Measurements from ENCODE around the gene DDR2.

The DDR2 gene

DNA sequence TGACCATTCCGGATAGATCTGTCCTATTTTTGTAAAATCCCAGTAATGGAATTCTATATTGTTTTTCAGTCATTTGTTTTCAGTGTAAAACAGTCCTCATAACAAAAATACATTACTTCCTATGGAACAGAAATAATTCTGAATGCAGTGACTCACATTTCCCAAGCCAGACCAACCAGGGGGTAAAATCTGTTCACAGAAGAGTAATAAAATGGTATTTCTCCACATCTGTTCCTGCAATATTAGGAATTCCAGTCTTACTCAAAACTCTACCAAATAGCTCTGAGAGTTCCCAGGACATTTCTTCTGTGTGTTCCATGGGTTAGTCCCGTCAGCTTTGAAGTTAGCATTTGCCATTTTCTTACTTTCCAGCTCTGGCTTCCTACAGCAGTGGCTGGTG lies 2.6 kb upstream of the DDR2 start:
- DNase-seq (ENCODE audit: low spot score), result no peak

DNA sequence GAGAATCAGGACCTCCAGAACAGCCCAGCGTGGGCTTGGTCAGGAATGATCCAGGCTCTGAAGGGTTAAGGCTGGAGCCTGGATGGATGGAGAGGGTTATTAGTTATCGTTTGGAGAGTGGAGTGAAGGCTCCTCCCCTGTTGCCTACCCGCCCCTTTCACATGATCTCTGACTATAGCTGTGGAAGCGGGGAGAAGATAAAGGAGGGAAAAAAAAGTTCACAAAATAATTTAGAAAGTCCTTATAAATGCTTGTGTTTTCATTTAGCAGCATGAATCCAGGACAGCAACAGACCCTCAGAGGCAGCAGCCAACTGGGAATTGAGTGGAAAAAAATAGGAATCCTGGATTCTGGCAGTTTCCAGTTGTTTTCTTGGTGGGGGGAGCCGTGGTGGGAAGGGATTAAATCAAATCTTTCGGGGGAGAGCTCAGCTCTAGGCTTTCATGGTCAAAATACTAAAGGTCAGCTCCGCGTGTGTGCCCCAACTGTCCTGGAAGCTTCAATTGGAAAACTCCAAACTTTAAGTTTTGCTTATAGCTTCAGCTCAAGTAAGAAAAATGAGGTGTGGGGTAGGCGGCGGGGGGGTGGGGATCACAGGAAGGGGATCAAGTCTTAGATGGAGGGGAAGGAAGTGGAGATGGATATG lies 595 bp upstream of the DDR2 start:
- no peak for DNase-seq (ENCODE audit: low spot score)

DNA sequence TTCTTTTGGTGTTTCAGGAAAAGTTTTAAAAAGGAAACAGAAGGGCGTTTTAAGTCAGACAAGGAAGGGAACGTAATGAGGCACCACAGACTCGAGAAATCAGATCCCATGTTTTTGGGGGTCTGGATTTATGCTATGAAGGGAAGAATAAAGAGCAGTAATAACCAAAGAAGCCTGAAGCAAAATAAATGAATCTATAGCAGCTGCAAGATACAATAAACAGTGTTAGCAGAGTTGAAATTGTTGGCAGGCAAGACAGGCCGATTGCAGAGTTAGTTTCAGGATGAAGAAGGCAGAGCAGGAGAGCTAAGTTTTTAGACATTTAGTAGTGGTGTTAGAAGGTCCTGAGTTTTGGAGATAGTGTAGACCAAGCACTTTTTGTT lies 425 bp downstream of the DDR2 start:
- no peak for DNase-seq (ENCODE audit: low spot score)

DNA sequence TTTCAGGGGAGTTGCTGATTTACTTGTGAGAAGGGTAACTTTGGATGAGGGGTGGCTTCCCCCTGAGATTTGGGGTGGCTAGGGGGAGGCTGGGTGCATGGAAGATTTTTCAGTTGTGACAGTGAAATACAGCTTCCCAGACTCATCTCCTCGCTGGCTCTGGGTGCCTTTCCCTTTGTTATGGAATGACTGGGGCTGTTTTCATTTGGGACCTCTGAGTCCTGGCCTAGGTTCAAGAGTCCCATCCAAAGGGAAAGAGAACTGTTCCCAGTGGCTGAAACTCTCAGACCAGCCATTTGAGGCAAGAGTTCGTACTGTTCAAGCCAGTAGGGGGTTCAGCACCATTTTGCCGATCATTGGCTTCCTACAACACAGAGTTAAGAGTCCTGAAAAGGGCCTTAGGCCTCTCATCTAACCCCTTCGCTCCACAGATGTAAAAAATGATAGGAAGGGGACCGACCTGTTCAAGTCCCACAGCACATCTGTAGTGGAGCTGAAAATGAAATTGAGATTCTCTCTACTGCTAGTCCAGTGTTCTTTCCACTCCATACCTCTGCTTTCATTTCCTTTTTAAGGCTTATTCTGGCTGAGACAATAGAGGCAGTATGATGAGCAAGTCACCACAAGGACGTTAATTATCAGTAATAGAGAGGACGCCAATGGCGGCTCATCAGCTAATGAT lies 958 bp downstream of the DDR2 start:
- DNase-seq (ENCODE audit: low spot score), result no peak

DNA sequence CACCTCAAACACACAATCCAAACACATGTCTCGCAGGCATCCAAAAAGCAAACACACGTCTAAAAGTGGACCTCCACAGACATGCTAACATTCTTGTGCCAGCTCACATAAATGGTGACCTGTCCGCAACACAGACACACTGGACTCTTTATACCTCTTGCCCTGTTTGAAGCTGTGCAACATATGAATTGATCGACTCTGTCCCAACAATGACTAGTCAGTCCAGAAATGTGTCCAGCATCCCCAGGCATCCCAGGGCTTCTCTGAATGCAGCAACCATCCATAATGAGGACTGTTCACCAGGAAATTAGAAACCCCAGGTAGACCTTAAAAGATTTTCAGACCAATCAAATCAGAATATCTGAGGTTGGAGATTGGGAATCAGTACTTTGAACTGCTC lies 3.2 kb downstream of the DDR2 start:
- no peak for DNase-seq (ENCODE audit: low spot score)

DNA sequence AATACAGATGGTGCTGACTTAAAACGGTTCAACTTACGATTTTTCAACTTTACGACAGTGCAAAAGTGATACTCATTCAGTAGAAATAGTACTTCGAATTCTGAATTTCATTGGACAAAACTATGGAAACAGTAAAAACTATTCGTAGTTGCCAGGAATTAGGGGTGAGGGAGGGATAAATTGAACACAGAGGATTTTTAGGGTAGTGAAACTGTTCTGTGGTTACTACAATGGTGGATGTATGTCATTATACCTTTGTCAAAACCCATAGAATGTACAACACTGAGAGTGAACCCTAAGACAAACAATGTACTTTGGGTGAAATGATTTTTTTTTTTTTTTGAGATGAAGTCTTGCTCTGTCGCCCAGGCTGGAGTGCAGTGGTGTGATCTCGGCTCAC lies 7.5 kb downstream of the DDR2 start:
- no peak for DNase-seq (ENCODE audit: low spot score)

DNA sequence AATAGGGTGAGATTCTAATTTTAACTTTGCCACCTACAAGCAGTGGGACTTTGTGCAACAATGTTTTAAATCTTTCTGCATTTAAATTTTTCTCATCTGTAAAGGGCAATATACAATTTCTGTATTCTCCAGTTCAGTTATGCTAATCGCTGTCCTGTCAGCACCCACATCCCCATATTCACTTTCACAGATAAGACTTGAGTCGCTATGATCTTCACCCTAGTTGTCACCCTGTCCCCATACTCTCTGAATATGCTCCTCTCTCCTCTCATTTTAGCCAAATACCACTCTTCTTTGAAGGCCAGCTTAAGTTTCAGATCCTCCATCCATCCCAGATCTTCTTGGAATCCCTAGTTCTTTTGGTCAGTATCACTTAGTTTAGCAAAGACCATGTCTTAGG lies 8.8 kb downstream of the DDR2 start:
- DNase-seq (ENCODE audit: low spot score), result no peak

DNA sequence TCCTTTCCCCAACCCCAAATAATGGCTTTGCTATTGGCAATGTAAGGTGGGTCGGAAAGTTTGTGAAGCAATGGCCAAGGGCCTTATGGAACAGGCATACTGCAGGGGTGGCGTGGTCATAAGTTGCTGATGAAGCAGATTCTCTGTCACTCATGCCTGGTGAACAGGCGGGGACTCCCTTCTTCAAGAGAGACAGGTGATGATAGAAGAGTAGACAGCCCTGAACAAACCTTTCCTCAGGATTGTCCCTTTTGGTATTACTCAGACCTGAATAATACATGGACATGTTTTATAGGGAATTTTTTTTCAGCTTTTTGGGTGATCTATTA lies 12.7 kb downstream of the DDR2 start:
- DNase-seq (ENCODE audit: low spot score), result no peak

DNA sequence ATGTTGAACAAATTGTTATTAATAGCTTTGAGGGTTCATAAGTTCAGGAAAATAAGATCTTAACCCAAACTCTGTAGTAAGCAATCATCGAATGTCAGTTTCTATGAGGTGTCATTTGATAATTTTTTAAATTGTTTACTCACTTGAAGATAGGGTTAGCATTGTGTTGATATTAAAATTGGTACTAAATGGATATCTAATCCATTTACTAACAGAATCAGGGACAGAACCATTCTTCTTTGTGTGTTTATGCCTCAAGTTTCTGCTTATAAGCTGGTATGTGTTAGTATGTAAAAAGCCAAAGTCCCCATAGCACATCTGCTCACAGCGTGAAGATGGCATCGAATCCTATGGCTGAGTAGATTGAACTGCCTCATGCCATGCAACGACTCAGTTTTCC lies 13.4 kb downstream of the DDR2 start:
- DNase-seq (ENCODE audit: low spot score), result no peak

DNA sequence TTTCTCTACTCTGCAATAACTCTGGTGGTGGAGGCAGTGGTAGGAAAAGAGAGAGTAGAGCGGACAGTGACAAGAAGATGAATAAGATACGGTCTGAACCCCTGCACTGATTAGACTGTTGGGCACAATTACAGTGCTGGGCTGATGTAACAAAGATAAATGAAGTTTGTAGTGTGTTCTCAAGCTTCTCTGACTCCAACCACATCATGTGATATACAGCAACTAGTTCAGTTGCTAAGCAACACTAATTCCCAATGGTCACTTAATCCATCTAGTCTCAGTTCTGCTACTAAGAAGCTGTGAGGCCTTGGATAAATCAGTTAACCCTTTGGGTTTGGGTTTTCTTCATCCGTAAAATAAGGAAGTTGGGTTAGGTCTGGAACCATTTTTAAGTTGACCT lies 17.3 kb downstream of the DDR2 start:
- DNase-seq (ENCODE audit: low spot score), result no peak

DNA sequence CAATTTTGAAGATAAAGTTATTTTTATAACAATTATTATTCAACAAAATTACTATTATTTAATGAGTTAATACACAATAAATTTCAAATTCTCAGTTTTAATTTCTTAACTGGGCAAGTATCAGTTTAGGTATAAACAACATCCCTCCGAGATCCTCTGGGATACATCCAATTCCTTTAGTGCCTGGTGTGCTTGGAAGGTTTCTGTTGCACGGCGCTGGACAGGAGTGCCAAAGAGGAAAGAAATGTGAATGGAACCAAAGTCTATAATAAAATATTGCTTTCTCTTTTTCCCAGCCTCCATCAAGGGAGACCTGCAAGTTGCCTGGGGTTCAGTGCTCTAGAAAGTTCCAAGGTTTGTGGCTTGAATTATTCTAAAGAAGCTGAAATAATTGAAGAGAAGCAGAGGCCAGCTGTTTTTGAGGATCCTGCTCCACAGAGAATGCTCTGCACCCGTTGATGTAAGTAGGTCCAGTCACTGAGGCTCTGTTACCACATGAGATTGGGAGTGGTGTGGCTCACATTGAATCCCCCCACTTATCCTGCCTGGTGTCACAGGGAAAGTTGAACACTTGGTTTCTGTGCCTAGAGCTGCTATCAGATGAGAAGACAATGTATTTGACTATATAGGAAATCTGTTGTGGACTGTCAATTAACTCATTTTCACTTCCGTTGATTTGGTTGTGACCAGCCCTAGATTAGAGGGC lies 22.8 kb downstream of the DDR2 start:
- no peak for DNase-seq (ENCODE audit: low spot score)

DNA sequence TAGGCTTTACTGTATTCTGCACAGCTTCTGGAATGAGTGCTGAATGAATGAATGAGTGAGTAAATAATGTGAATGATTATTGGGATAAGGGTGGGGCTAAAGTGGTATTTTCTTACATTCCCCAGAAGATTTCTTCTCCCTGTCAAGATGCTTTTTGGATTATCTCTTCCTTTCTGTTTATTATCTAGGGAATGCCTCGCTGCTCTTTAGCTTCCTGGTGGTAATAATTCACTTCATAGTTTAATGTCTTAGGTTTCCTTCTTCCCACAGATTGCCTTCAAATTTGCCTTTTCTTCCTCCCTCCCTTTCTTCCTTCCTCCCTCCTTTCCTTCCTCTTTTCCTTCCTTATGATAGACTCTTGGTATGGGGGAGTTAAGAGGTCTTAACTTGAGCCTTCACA lies 24.0 kb downstream of the DDR2 start:
- no peak for DNase-seq (ENCODE audit: low spot score)

DNA sequence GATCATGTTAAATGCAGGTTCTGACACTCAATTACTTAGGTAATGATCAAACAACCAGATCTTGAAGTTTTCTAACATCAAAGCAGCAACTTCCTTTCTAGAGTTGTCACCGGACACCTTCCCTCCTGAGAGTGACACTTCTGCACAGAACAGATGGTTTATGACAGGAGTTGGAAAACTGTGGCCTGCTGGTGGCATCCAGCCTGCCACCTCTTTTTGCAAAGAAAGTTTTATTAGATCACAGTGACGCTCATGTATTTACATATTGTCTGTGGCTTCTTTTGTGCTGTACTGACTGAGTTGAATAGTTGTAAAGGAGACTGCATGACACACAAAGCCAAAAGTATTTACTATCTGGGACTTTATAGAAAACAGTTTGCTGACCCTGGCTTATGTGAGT lies 28.3 kb downstream of the DDR2 start:
- DNase-seq (ENCODE audit: low spot score), result no peak

DNA sequence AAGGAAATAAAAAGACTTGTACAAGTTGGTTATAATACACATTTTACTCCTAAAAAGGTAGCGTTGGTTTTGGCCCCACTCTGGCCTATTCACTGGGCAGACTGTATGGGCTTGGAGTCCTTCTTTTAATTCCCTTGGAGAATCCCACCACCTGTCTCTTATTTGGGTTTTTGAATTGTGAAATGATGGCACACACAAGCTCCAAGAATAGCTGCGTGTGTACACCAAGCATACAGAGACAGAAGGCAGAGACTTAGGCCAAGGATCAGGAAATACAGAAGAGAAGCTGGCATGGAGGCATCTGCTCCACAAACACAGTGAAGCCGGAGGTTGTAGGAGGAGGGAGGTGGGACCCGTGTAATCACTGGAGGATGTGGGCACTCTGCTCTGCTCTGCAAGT lies 29.1 kb downstream of the DDR2 start:
- DNase-seq (ENCODE audit: low spot score), result no peak

DNA sequence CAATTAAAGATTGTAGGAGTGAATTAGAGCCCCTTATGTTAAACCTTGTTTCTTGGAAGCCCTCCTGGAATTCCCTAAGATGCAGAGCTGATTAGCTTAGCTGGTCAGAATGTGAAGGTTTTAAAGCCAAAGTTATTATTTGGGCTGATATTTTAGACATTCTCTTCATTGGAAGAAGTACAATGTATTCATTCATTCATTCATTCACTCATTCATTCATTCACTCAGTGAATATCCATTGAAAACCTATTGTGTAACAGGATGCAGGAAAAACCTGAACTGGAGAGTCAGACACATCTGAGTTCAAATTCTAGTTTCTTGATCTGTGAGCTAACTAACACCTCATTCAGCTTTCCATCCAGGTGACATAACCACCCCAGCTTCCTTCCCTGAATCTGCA lies 29.7 kb downstream of the DDR2 start:
- DNase-seq (ENCODE audit: low spot score), result no peak

DNA sequence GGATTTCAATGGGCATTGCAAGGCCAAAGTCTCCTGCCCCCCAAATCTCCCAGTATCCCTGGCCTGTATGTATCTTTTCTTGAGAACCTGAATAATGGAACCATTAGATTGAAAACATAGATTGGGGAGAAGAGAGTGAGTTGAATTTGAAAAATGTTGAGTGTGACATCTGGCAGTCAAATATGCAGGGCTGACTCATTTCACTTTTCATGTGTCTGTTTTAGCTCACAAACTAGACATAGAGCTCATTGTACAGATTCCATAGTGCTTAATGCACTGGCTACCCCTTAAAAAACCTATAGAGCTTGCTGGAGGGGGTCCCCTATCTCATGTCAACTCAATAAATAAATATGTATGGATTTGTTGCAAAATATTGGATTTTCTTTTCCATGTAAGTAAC lies 30.8 kb downstream of the DDR2 start:
- peak; percentile 13 for DNase-seq (ENCODE audit: low spot score)

DNA sequence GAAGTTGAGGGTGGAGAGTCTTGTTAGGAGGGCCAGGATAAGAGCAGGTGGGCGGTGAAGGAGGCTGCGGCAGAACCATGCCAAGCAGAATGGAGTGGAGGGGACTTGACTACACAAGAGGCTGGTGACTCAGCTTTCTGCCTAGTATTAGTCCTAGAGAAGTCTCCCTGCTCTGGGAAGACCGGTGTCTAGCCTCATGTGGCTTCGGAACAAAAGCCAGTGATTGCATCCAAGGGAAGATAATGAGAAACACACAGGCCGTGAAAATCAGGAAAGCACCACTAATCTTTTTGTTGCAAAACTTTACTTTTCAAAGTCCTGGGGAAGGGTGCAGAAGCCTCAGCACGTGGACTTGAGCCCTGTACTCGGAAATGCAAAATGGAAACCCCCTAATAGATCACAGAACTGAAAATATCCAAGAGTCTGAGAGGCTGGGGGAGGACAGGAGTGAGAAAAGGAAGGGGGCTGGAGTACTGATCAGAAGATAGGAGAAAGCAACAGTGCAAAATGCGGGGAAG lies 31.4 kb downstream of the DDR2 start:
- no peak for DNase-seq (ENCODE audit: low spot score)

DNA sequence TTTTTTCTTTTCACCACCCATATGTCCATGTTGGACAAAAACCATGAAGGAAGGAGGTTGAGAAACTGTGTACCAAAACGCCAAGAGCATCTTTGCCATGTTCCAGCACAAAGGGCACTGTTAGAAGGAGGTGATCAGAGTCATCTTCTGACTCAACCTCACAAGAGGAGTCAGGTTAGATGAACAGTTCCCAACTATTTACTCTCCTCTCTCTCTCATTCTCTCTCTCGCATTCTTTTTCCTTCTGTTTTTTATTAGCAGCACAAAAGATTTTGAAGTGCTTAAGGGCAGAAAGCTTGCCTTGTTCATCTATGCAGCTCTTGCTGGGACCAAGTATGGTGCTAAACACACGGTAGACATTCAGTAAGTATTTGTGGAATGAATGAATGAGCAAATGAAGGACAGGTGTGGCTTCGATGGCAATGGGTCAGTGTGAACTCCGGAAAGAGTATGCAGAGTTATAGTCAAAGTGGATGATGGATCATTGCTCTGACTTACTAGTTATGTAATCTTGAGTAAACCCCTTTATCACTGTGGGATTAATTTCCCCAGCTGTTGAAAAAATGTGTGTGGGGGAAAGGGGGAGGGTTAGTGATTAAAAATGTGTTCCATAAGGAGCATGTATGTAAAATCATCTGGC lies 33.9 kb downstream of the DDR2 start:
- DNase-seq (ENCODE audit: low spot score), result no peak

DNA sequence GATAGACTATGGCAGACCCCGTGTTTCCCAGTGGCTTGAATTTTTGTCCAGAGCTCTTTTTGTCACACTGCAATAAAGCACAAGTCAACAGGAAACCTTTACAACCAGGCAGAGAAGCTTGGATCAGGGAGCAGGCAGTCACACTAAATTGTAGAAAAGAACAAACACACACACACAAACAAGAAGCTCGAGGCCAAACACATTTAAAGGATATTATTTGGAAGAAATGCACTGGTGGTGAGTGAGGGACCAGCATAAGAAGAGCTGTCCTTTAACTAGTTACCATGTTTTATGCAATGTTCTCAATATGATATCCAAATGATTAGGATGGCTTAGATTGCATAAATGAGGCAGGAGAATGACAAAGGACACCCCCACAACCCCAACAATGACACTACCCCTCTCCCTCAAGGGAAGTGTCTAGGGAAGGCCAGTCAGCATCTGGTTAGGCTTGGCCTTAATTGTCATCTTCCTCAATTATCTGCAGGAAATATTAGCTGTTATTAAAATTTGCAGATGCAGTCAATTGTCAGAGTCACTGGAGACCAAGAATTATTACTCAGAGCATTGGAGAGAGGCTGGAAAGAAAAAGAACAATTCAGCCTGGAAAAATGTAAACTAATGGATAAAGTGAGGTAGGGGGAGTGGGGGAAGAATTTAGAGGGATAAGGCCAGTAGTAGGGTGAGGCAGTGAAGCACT lies 35.3 kb downstream of the DDR2 start:
- DNase-seq (ENCODE audit: low spot score), result no peak

DNA sequence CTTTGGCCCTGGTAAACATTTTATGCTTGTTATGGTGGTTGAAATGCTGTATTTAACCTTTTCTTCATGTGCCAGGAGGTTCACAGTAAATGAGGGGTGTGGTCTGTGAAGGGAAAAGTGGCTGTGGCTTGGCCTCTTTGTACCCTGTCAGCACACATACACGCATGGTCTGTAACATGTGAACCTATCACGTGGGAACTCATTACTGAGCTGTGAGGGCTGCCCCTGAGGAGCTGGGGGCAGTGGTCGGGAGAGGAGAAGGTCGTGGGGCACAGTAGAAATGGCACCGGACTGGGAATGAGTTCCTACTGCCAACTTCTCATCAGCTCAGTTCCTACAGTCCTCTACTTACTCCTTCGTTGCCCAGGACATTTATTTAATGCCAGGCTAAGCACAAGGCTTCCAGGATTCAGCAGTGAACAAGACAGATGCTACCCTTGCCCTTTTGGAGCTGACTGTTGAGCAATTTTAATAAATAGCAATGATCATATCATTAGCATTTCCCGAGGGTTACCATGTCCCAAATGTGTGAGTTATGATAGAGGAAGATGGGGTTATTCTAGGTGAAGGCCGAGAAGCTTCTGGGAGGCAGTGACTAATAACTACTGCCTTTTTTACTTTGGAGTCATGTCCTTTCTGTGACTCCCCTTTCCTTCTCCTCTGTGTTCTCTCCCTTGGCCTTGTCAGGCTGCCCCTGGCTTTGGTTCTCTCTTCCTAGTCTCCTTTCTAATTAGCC lies 38.8 kb downstream of the DDR2 start:
- DNase-seq (ENCODE audit: low spot score), result peak; percentile 28

DNA sequence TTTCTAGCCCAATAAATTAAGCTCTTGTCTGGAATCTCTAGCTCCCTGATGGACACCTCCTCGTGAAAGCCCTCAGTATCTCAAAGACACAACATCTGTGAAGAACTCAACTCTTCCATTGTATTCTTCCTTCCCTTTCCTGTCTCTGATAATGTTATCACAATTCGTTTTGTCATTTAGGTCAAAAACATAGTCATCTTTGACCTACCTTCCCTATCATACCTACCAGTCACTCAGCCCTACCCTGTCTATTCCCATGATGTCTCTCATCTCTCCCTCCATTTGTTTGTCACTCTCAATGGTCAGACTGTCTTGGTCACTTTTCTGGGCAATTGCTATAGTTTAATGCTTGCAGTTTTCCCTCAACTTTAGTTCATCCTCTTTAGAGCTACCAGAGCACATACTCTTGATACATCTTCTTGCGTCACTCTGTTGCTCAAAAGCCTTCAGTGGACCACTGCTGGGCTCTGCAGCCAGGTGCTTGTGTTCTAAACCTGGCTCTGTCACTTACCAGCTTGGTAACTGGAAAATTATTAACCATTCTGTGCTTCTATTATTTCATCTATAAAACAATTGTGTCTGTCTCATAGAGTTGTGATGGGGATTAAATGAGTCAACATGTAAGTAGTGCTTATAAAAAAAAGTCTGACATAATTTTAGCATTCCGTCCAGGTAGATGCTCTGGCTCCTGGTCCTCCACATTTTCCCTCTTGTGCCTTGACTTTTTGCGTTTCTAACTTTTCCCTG lies 39.6 kb downstream of the DDR2 start:
- DNase-seq (ENCODE audit: low spot score), result no peak
